SK-N-SH treated with all-trans-retinoic acid at 6 μM for 48 hours (cell line): ENCODE measurements around the gene KPTN.

ENCODE experiments used
- ATAC-seq: fragments of 200-7000 bp; cut with Tn5 transposase; 3 replicates; pipeline ENCODE4 v1.9.1; 2020; ENCODE audit warnings: mild to moderate bottlenecking, moderate library complexity
- ARNTL ChIP-seq: fragments of 450-650 bp; formaldehyde crosslinking; IDR thresholded peaks from 2 replicates; pipeline ENCODE4 v1.5.0; 2020; ENCODE audit warnings: low read depth, mild to moderate bottlenecking, moderate library complexity, borderline replicate concordance
- BACH2 ChIP-seq: fragments of 250-450 bp; sonication (Bioruptor Pico); IDR thresholded peaks from 2 replicates; pipeline ENCODE4 v1.9.0; 2021; ENCODE audit warnings: mild to moderate bottlenecking, borderline replicate concordance
- CSDC2 ChIP-seq: fragments of 250-450 bp; sonication (Bioruptor Pico); IDR thresholded peaks from 2 replicates; pipeline ENCODE4 v1.5.0; 2020; ENCODE audit warnings: mild to moderate bottlenecking, moderate library complexity
- ESRRG ChIP-seq: fragments of 250-450 bp; sonication (Bioruptor Pico); IDR thresholded peaks from 2 replicates; pipeline ENCODE4 v1.6.1; 2021; ENCODE audit warnings: mild to moderate bottlenecking
- GLIS3 ChIP-seq: fragments of 250-450 bp; sonication (Bioruptor Pico); IDR thresholded peaks from 2 replicates; pipeline ENCODE4 v1.5.0; 2020; ENCODE audit warnings: mild to moderate bottlenecking, moderate library complexity
- ISL1 ChIP-seq: fragments of 250-450 bp; sonication (Bioruptor Pico); IDR thresholded peaks from 2 replicates; pipeline ENCODE4 v2.1.2; 2022; ENCODE audit warnings: mild to moderate bottlenecking, moderate library complexity
- OSR1 ChIP-seq: fragments of 250-450 bp; sonication (Bioruptor Pico); IDR thresholded peaks from 2 replicates; pipeline ENCODE4 v1.8.0; 2022; ENCODE audit warnings: moderate library complexity, mild to moderate bottlenecking, inconsistent platforms
- PPARA ChIP-seq: fragments of 250-450 bp; sonication (Bioruptor Pico); IDR thresholded peaks from 2 replicates; pipeline ENCODE4 v1.5.0; 2020; ENCODE audit warnings: mild to moderate bottlenecking, borderline replicate concordance
- RARB ChIP-seq: fragments of 250-450 bp; sonication (Bioruptor Pico); IDR thresholded peaks from 2 replicates; pipeline ENCODE4 v1.8.0; 2021; ENCODE audit warnings: mild to moderate bottlenecking, moderate library complexity
- SNAI2 ChIP-seq: fragments of 250-450 bp; sonication (Bioruptor Pico); IDR thresholded peaks from 2 replicates; pipeline ENCODE4 v1.5.0; 2020; ENCODE audit warnings: mild to moderate bottlenecking, moderate library complexity
- TCF4 ChIP-seq: fragments of 250-450 bp; sonication (Bioruptor Pico); IDR thresholded peaks from 2 replicates; pipeline ENCODE4 v1.8.0; 2021; ENCODE audit warnings: mild to moderate bottlenecking, moderate library complexity, borderline replicate concordance
- ZC3H10 ChIP-seq: fragments of 250-450 bp; sonication (Bioruptor Pico); IDR thresholded peaks from 2 replicates; pipeline ENCODE4 v1.5.1; 2021; ENCODE audit warnings: mild to moderate bottlenecking, moderate library complexity
- ZFP3 ChIP-seq: fragments of 250-450 bp; sonication (Bioruptor Pico); IDR thresholded peaks from 2 replicates; pipeline ENCODE4 v1.5.0; 2020; ENCODE audit warnings: mild to moderate bottlenecking, moderate library complexity
- ZFP30 ChIP-seq: fragments of 450-650 bp; formaldehyde crosslinking; IDR thresholded peaks from 2 replicates; pipeline ENCODE4 v1.5.0; 2022; ENCODE audit warnings: mild to moderate bottlenecking, moderate library complexity
- ZNF565 ChIP-seq: fragments of 450-650 bp; formaldehyde crosslinking; conservative IDR thresholded peaks from 2 replicates; pipeline ENCODE4 v1.5.0; 2020; ENCODE audit warnings: low read depth, mild to moderate bottlenecking, moderate library complexity
- ZNF70 ChIP-seq: fragments of 450-650 bp; formaldehyde crosslinking; IDR thresholded peaks from 2 replicates; pipeline ENCODE4 v1.5.0; 2020; ENCODE audit warnings: mild to moderate bottlenecking, moderate library complexity
- ZNF8 ChIP-seq: fragments of 450-650 bp; formaldehyde crosslinking; IDR thresholded peaks from 2 replicates; pipeline ENCODE4 v1.5.0; 2020; ENCODE audit warnings: mild to moderate bottlenecking, moderate library complexity
- TF ChIP-seq, protein P1 (sequence below): fragments of 250-450 bp; sonication (Bioruptor Pico); IDR thresholded peaks from 2 replicates; pipeline ENCODE4 v1.8.0; 2020; ENCODE audit warnings: mild to moderate bottlenecking, moderate library complexity, borderline replicate concordance
- TF ChIP-seq, protein P2 (sequence below): fragments of 250-450 bp; sonication (Bioruptor Pico); IDR thresholded peaks from 2 replicates; pipeline ENCODE4 v1.5.1; 2020; ENCODE audit warnings: low read depth, mild to moderate bottlenecking, moderate library complexity
- TF ChIP-seq, protein P3 (sequence below): fragments of 250-450 bp; sonication (Bioruptor Pico); IDR thresholded peaks from 2 replicates; pipeline ENCODE4 v1.8.0; 2021; ENCODE audit warnings: low read depth, mild to moderate bottlenecking, moderate library complexity, borderline replicate concordance
- TF ChIP-seq, protein P4 (sequence below): fragments of 250-450 bp; sonication (Bioruptor Pico); IDR thresholded peaks from 2 replicates; pipeline ENCODE4 v1.5.1; 2021; ENCODE audit warnings: mild to moderate bottlenecking, moderate library complexity
- TF ChIP-seq, protein P5 (sequence below): fragments of 250-450 bp; sonication (Bioruptor Pico); IDR thresholded peaks from 2 replicates; pipeline ENCODE4 v1.5.0; 2020; ENCODE audit warnings: mild to moderate bottlenecking, moderate library complexity

Gene KPTN

DNA sequence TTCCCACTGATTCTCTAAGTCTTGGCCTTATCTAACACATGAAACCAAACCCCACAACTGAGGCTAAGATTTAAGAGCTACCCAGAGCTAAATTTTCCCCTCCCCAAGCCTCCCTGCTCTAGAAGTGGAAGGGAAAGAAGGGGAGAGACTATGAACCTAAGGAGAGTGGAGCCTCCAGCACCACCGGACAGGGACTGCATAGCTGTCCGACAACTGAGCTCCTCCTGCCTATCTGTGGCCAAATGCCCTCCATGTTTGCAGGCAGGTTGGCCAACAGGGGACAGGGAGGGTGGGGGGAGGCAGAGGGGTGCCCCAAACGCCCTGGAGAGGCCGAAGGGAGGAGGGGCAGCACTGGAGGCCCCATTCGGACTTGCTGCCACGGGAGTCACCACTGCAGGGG, 36.8 kb upstream of the KPTN start:
- no peak for ATAC-seq
- TF ChIP-seq ZFP30 (CRISPR knock-in tag) (no peak), ARNTL (CRISPR knock-in tag) (no peak), ESRRG (CRISPR knock-in tag) (no peak), ZFP3 (CRISPR knock-in tag) (no peak), ZC3H10 (CRISPR knock-in tag) (no peak), SNAI2 (CRISPR knock-in tag) (no peak), BACH2 (CRISPR knock-in tag) (no peak), OSR1 (CRISPR knock-in tag) (no peak), ZNF8 (CRISPR knock-in tag) (no peak), ZNF565 (CRISPR knock-in tag) (no peak), PPARA (CRISPR knock-in tag) (no peak), ISL1 (CRISPR knock-in tag) (no peak), ZNF70 (no peak)
- TF ChIP-seq, protein P1, sequence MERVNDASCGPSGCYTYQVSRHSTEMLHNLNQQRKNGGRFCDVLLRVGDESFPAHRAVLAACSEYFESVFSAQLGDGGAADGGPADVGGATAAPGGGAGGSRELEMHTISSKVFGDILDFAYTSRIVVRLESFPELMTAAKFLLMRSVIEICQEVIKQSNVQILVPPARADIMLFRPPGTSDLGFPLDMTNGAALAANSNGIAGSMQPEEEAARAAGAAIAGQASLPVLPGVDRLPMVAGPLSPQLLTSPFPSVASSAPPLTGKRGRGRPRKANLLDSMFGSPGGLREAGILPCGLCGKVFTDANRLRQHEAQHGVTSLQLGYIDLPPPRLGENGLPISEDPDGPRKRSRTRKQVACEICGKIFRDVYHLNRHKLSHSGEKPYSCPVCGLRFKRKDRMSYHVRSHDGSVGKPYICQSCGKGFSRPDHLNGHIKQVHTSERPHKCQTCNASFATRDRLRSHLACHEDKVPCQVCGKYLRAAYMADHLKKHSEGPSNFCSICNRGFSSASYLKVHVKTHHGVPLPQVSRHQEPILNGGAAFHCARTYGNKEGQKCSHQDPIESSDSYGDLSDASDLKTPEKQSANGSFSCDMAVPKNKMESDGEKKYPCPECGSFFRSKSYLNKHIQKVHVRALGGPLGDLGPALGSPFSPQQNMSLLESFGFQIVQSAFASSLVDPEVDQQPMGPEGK (CRISPR knock-in tag), result no peak
- TF ChIP-seq, protein P2, sequence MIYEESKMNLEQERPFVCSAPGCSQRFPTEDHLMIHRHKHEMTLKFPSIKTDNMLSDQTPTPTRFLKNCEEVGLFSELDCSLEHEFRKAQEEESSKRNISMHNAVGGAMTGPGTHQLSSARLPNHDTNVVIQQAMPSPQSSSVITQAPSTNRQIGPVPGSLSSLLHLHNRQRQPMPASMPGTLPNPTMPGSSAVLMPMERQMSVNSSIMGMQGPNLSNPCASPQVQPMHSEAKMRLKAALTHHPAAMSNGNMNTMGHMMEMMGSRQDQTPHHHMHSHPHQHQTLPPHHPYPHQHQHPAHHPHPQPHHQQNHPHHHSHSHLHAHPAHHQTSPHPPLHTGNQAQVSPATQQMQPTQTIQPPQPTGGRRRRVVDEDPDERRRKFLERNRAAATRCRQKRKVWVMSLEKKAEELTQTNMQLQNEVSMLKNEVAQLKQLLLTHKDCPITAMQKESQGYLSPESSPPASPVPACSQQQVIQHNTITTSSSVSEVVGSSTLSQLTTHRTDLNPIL (CRISPR knock-in tag), result no peak

DNA sequence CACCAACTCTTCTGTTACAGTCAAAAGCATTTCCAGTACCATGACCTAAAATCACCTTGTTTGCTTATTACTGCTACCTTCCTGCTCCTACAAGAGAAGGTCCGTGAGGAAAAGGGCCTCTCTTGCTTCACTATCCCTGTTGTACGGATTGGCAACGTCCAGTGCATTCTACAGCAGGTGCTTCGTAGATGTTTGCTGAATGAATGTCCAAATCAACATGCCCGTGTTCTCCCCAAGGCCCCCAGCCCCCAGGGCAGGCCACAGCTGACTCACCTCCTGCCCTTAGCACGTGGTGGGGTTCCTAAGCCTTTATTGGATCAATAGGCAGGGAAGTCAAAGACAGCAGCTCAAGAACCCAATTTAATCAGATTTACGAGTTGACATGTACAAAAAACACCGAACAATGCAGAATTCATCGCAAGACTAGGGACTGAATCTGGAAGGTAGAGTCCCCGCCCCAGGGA, 36.4 kb upstream of the KPTN start:
- ATAC-seq, result no peak
- TF ChIP-seq ZFP30 (CRISPR knock-in tag), result no peak
- TF ChIP-seq ZFP3 (CRISPR knock-in tag), result no peak
- no peak for TF ChIP-seq SNAI2 (CRISPR knock-in tag)
- no peak for TF ChIP-seq ESRRG (CRISPR knock-in tag)
- TF ChIP-seq, protein P3, sequence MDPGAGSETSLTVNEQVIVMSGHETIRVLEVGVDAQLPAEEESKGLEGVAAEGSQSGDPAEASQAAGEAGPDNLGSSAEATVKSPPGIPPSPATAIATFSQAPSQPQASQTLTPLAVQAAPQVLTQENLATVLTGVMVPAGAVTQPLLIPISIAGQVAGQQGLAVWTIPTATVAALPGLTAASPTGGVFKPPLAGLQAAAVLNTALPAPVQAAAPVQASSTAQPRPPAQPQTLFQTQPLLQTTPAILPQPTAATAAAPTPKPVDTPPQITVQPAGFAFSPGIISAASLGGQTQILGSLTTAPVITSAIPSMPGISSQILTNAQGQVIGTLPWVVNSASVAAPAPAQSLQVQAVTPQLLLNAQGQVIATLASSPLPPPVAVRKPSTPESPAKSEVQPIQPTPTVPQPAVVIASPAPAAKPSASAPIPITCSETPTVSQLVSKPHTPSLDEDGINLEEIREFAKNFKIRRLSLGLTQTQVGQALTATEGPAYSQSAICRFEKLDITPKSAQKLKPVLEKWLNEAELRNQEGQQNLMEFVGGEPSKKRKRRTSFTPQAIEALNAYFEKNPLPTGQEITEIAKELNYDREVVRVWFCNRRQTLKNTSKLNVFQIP (CRISPR knock-in tag), result no peak
- no peak for TF ChIP-seq CSDC2 (CRISPR knock-in tag)

DNA sequence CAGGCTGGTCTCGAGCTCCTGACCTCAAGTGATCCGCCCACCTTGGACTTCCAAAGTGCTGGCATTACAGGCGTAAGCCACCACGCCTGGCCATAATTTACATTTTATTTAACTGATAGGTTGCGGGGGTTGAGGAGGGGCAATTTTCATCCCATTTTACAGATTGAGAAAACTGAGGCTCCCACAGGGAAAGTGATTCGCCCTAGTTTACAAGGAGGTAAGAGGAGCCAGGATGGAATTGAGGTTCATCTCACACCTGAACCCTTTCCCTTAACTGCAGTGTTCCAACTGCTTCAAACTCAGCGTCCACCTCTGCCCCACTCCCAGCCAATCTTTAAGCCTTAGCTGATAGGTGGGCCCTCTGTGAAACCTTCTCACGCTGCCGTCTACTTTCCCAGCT, 34.8 kb upstream of the KPTN start:
- TF ChIP-seq ZNF70 (no peak), ESRRG (CRISPR knock-in tag) (no peak), GLIS3 (CRISPR knock-in tag) (no peak), CSDC2 (CRISPR knock-in tag) (no peak), BACH2 (CRISPR knock-in tag) (no peak), ISL1 (CRISPR knock-in tag) (no peak), ARNTL (CRISPR knock-in tag) (no peak), SNAI2 (CRISPR knock-in tag) (no peak), ZC3H10 (CRISPR knock-in tag) (no peak), TCF4 (no peak), ZFP30 (CRISPR knock-in tag) (no peak)
- TF ChIP-seq, protein P4, sequence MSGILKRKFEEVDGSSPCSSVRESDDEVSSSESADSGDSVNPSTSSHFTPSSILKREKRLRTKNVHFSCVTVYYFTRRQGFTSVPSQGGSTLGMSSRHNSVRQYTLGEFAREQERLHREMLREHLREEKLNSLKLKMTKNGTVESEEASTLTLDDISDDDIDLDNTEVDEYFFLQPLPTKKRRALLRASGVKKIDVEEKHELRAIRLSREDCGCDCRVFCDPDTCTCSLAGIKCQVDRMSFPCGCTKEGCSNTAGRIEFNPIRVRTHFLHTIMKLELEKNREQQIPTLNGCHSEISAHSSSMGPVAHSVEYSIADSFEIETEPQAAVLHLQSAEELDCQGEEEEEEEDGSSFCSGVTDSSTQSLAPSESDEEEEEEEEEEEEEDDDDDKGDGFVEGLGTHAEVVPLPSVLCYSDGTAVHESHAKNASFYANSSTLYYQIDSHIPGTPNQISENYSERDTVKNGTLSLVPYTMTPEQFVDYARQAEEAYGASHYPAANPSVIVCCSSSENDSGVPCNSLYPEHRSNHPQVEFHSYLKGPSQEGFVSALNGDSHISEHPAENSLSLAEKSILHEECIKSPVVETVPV (CRISPR knock-in tag), result no peak
- no peak for ATAC-seq

DNA sequence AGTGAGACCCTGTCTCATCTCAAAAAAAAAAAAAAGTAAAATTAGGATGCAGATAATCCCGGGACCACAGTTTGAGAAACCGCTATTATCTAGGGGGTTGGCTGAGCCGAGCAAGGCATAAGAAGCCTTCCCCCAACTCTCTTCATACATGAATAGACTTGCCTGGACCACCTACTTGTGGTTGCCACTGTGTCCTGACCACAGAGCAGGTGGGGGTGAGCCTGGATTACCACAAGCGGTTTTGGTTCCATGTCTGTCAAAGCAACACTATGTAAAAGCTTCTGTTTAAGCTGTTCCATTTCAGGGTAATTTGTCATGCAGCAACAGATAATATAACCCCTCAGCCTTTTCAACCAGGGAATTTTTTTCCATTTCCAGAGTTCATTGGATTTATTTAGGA, 34.1 kb upstream of the KPTN start:
- TF ChIP-seq ISL1 (CRISPR knock-in tag) (no peak), ZNF8 (CRISPR knock-in tag) (no peak), RARB (CRISPR knock-in tag) (no peak), ARNTL (CRISPR knock-in tag) (no peak), SNAI2 (CRISPR knock-in tag) (no peak), BACH2 (CRISPR knock-in tag) (no peak), OSR1 (CRISPR knock-in tag) (no peak), ZFP30 (CRISPR knock-in tag) (no peak)
- TF ChIP-seq, protein P1 (CRISPR knock-in tag), result no peak
- TF ChIP-seq, protein P5, sequence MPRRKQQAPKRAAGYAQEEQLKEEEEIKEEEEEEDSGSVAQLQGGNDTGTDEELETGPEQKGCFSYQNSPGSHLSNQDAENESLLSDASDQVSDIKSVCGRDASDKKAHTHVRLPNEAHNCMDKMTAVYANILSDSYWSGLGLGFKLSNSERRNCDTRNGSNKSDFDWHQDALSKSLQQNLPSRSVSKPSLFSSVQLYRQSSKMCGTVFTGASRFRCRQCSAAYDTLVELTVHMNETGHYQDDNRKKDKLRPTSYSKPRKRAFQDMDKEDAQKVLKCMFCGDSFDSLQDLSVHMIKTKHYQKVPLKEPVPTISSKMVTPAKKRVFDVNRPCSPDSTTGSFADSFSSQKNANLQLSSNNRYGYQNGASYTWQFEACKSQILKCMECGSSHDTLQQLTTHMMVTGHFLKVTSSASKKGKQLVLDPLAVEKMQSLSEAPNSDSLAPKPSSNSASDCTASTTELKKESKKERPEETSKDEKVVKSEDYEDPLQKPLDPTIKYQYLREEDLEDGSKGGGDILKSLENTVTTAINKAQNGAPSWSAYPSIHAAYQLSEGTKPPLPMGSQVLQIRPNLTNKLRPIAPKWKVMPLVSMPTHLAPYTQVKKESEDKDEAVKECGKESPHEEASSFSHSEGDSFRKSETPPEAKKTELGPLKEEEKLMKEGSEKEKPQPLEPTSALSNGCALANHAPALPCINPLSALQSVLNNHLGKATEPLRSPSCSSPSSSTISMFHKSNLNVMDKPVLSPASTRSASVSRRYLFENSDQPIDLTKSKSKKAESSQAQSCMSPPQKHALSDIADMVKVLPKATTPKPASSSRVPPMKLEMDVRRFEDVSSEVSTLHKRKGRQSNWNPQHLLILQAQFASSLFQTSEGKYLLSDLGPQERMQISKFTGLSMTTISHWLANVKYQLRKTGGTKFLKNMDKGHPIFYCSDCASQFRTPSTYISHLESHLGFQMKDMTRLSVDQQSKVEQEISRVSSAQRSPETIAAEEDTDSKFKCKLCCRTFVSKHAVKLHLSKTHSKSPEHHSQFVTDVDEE (CRISPR knock-in tag), result no peak
- TF ChIP-seq, protein P4 (CRISPR knock-in tag), result no peak
- no peak for ATAC-seq
